HEK293 (cell line): ENCODE measurements around the gene A2ML1.
"Not testable (repeated sequence)": the region's sequence is repeated elsewhere in the genome, so short reads cannot be mapped to it uniquely, and the experiment has no call there.

Source experiments
- CTCF ChIA-PET: fragments of 350-600 bp; formaldehyde crosslinking; extraction: SDS; loops from one replicate; lab custom pipeline; 2021; ENCODE audit warnings: antibody characterized with exemption; lab: Yijun Ruan, JAX
- POLR2A ChIA-PET: fragments of 300-600 bp; formaldehyde crosslinking; extraction: SDS; loops from one replicate; lab custom pipeline; 2020; ENCODE audit warnings: antibody characterized with exemption, inconsistent platforms; lab: Yijun Ruan, JAX
- H3K27ac ChIP-seq: fragments of 200-500 bp; sonication (Bioruptor generic); 2 replicates; pipeline ENCODE4 v1.5.1; 2014; ENCODE audit warnings: low read depth, low read length, control low read depth, inconsistent platforms; ENCODE audit errors: extremely low read depth
- H3K36me3 ChIP-seq, 2 experiments: fragments of 200-500 bp in 1 of 2; sonication (Bioruptor generic) in 1 of 2; 1 replicate in 1 of 2; 2 replicates in 1 of 2; pipeline ENCODE4 v1.5.1; 2014 to 2017; ENCODE audit warnings: inconsistent platforms in 2 of 2, low read length in 2 of 2; ENCODE audit not compliant: control insufficient read depth in 2 of 2, insufficient read depth in 1 of 2
- H3K4me1 ChIP-seq: fragments of 200-500 bp; sonication (Bioruptor generic); 2 replicates; pipeline ENCODE4 v1.5.1; 2014; ENCODE audit warnings: mild to moderate bottlenecking, low read length, inconsistent platforms; ENCODE audit not compliant: control insufficient read depth, insufficient read depth
- H3K4me3 ChIP-seq: 2 replicates; pipeline ENCODE4 v1.5.1; 2011; ENCODE audit warnings: low read depth, mild to moderate bottlenecking, control low read depth, low read length, moderate library complexity
- H3K9me3 ChIP-seq: fragments of 200-500 bp; sonication (Bioruptor generic); 2 replicates; pipeline ENCODE4 v1.5.1; 2014; ENCODE audit warnings: low read depth, low read length, inconsistent platforms; ENCODE audit not compliant: control insufficient read depth, insufficient read depth
- ZBTB17 ChIP-seq: fragments of 450-650 bp; formaldehyde crosslinking; IDR thresholded peaks from 2 replicates; pipeline ENCODE4 v1.5.1; 2016; ENCODE audit warnings: missing biosample characterization, missing genetic modification characterization
- ZNF121 ChIP-seq: fragments of 450-650 bp; formaldehyde crosslinking; IDR thresholded peaks from 2 replicates; pipeline ENCODE4 v1.5.1; 2016; ENCODE audit warnings: missing biosample characterization, missing genetic modification characterization
- ZNF138 ChIP-seq: fragments of 450-650 bp; formaldehyde crosslinking; IDR thresholded peaks from 2 replicates; pipeline ENCODE4 v1.5.1; 2016; ENCODE audit warnings: missing biosample characterization, missing genetic modification characterization, borderline replicate concordance
- ZNF16 ChIP-seq: fragments of 450-650 bp; formaldehyde crosslinking; IDR thresholded peaks from 2 replicates; pipeline ENCODE4 v1.5.1; 2016; ENCODE audit warnings: low read depth, missing biosample characterization, missing genetic modification characterization
- ZNF416 ChIP-seq: fragments of 450-650 bp; formaldehyde crosslinking; IDR thresholded peaks from 2 replicates; pipeline ENCODE4 v1.5.1; 2016; ENCODE audit warnings: missing biosample characterization, missing genetic modification characterization
- ZNF423 ChIP-seq: fragments of 450-650 bp; formaldehyde crosslinking; IDR thresholded peaks from 2 replicates; pipeline ENCODE4 v1.5.1; 2016; ENCODE audit warnings: missing biosample characterization, missing genetic modification characterization
- TF ChIP-seq, protein P1 (sequence below): fragments of 450-650 bp; formaldehyde crosslinking; IDR thresholded peaks from 2 replicates; pipeline ENCODE4 v1.5.1; 2017; ENCODE audit warnings: missing biosample characterization, missing genetic modification characterization
- TF ChIP-seq, protein P2 (sequence below): fragments of 450-650 bp; formaldehyde crosslinking; IDR thresholded peaks from 2 replicates; pipeline ENCODE4 v1.5.1; 2016; ENCODE audit warnings: missing biosample characterization, missing genetic modification characterization, borderline replicate concordance
- TF ChIP-seq, protein P3 (sequence below): fragments of 450-650 bp; formaldehyde crosslinking; conservative IDR thresholded peaks from 2 replicates; pipeline ENCODE4 v1.5.1; 2016; ENCODE audit warnings: low read depth, missing biosample characterization, missing genetic modification characterization

The A2ML1 gene

DNA sequence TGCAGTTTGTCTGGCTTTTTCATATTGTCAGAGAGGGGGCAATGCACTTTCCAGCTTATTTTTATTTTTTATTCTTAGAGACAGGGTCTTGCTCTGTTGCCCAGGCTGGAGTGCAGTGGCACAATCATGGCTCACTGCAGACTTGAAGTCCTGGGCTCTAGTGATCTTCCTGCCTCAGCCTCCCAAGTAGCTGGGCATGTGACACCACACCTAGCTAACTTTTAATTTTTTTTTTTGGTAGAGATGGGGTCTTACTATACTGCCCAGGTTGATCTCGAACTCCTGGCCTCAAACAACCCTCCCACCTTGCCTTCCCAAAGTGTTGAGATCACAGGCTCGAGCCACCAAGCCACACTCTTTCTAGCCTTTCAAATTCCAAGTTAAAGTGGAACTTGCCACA, 3.9 kb upstream of the A2ML1 start:
- no peak overlapping the region for H3K4me3 ChIP-seq
- CTCF ChIA-PET = interaction anchor here (0.8 to 1.5 kb wide), 2 partner anchors 72 to 137 kb away, joined by 3 to 5 read pairs; no protein-coding TSS in a partner anchor
- H3K9me3 ChIP-seq = no peaks in the 10 kb centered on the region
- H3K4me1 ChIP-seq = no peaks in the 10 kb centered on the region
- POLR2A ChIA-PET = no interaction called here
- no peaks in the 10 kb centered on the region for H3K36me3 ChIP-seq
- no peak overlapping the region for H3K27ac ChIP-seq
- TF ChIP-seq ZNF121 = peak; percentile 82
- TF ChIP-seq, protein P1, sequence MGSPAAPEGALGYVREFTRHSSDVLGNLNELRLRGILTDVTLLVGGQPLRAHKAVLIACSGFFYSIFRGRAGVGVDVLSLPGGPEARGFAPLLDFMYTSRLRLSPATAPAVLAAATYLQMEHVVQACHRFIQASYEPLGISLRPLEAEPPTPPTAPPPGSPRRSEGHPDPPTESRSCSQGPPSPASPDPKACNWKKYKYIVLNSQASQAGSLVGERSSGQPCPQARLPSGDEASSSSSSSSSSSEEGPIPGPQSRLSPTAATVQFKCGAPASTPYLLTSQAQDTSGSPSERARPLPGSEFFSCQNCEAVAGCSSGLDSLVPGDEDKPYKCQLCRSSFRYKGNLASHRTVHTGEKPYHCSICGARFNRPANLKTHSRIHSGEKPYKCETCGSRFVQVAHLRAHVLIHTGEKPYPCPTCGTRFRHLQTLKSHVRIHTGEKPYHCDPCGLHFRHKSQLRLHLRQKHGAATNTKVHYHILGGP (tag by site-specific recombination) = no peak
- TF ChIP-seq, all 188 proteins: peak for 1

DNA sequence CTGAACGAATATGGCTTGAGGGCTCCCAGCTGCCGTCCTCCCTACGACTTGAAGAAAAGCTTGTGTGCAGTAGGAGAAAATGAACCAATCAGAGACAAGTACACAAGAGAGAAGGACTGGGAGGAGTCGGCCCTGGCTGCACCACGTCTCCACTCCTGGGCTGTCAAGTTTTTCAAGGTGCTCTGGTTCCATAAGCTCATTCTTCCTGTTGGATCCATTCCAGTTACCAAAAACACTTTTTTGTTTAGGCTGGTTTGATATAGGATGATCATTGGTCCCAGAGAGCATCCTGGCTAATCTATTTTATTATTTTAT, 2.8 kb upstream of the A2ML1 start:
- TF ChIP-seq ZNF416 (tag by site-specific recombination) (no peak), ZBTB17 (tag by site-specific recombination) (no peak), ZNF423 (tag by site-specific recombination) (no peak), ZNF16 (tag by site-specific recombination) (no peak), ZNF138 (no peak)
- TF ChIP-seq, protein P2, sequence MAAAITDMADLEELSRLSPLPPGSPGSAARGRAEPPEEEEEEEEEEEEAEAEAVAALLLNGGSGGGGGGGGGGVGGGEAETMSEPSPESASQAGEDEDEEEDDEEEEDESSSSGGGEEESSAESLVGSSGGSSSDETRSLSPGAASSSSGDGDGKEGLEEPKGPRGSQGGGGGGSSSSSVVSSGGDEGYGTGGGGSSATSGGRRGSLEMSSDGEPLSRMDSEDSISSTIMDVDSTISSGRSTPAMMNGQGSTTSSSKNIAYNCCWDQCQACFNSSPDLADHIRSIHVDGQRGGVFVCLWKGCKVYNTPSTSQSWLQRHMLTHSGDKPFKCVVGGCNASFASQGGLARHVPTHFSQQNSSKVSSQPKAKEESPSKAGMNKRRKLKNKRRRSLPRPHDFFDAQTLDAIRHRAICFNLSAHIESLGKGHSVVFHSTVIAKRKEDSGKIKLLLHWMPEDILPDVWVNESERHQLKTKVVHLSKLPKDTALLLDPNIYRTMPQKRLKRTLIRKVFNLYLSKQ = no peak
- TF ChIP-seq, protein P3, sequence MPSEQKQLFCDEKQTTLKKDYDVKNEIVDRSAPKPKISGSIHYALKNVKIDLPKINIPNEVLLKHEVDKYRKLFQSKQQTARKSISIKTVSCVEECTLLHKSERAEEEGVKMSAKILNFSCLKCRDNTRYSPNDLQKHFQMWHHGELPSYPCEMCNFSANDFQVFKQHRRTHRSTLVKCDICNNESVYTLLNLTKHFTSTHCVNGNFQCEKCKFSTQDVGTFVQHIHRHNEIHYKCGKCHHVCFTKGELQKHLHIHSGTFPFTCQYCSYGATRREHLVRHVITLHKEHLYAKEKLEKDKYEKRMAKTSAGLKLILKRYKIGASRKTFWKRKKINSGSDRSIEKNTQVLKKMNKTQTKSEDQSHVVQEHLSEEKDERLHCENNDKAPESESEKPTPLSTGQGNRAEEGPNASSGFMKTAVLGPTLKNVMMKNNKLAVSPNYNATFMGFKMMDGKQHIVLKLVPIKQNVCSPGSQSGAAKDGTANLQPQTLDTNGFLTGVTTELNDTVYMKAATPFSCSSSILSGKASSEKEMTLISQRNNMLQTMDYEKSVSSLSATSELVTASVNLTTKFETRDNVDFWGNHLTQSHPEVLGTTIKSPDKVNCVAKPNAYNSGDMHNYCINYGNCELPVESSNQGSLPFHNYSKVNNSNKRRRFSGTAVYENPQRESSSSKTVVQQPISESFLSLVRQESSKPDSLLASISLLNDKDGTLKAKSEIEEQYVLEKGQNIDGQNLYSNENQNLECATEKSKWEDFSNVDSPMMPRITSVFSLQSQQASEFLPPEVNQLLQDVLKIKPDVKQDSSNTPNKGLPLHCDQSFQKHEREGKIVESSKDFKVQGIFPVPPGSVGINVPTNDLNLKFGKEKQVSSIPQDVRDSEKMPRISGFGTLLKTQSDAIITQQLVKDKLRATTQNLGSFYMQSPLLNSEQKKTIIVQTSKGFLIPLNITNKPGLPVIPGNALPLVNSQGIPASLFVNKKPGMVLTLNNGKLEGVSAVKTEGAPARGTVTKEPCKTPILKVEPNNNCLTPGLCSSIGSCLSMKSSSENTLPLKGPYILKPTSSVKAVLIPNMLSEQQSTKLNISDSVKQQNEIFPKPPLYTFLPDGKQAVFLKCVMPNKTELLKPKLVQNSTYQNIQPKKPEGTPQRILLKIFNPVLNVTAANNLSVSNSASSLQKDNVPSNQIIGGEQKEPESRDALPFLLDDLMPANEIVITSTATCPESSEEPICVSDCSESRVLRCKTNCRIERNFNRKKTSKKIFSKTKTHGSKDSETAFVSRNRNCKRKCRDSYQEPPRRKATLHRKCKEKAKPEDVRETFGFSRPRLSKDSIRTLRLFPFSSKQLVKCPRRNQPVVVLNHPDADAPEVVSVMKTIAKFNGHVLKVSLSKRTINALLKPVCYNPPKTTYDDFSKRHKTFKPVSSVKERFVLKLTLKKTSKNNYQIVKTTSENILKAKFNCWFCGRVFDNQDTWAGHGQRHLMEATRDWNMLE (tag by site-specific recombination) = no peak
- Histone ChIP-seq H3K36me3 (no peaks in the 10 kb centered on the region), H3K9me3 (no peaks in the 10 kb centered on the region), H3K27ac (no peak overlapping the region), H3K4me1 (no peaks in the 10 kb centered on the region), H3K4me3 (no peak overlapping the region)
- CTCF ChIA-PET = interaction anchor here (0.6 to 1.5 kb wide), 2 partner anchors 138 to 162 kb away, joined by 3 to 5 read pairs; no protein-coding TSS in a partner anchor
- POLR2A ChIA-PET = no interaction called here

DNA sequence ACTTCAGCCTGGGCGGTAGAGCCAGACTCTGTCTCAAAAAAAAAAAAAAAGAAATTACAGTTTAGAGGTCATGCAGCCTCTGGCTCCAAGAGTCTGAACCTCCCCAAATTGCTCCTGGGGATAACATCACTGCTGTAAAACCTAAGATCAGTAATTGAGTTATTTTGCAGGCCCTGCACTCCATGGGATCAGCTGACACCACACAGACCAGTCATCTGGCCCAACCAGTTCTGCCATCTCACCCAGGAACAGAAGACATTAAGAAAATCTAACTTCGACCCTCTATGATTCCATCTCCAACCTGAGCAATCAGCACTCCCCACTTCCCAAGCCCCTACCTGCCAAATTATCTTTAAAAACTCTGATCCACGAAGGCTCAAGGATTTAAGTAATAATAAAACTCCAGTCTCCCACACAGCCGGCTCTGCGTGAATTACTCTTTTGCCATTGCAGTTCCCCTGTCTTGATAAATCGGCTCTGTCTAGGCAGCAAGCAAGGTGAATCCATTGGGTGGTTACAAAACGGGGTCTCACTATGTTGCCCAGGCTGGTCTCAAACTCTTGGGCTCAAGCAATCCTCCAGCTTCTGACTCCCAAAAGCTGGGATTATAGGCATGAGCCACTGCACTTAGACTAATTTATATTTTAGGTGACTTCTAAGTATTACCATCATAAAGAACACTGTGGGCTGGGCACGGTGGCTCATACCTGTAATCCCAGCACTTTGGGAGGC, 1.6 kb upstream of the A2ML1 start:
- H3K36me3 ChIP-seq, H3K9me3 ChIP-seq, H3K4me1 ChIP-seq, H3K27ac ChIP-seq, POLR2A ChIA-PET, H3K4me3 ChIP-seq: not testable (repeated sequence)
- CTCF ChIA-PET = interaction anchor here (0.6 to 1.7 kb wide), 4 partner anchors 12 to 229 kb away, joined by 3 to 5 read pairs (median 4); partner anchors contain the start of gene M6PR
